Suppressor macrophage (primary cell): ENCODE measurements around the gene RMND1.

ENCODE experiments used
- DNase-seq, 4 experiments: peaks; one replicate each; pipeline ENCODE4 v3.0.0-alpha.2; 2020 to 2022

The RMND1 gene

DNA sequence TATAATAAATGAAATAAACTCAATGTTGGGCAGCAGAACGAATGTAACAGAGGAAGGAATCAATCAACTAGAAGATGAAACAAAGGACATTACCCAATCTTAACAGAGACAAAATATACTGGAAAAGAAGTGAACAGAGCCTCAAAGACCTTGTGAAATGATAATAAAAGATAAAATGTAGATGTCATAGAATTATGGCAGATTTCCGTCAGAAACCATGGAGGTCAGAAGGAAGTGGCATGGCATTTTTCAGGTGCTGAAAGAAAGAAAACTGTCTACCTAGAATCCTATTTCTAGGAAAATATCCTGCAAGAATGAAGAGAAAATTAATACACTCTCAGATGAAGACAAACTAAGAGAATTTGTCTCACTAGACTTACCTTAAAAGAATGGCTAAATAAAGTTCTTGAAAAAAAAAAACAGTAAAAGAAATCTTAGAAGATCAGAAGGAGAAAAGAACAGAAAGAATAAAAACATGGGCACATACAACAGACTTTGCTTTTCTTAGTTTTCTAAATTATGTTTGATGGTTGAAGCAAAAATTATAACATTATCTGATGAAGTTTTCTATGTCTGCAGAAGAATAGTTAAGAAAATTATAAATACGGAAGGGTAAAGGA is 37.2 kb downstream of the RMND1 start:
- no peak for DNase-seq

DNA sequence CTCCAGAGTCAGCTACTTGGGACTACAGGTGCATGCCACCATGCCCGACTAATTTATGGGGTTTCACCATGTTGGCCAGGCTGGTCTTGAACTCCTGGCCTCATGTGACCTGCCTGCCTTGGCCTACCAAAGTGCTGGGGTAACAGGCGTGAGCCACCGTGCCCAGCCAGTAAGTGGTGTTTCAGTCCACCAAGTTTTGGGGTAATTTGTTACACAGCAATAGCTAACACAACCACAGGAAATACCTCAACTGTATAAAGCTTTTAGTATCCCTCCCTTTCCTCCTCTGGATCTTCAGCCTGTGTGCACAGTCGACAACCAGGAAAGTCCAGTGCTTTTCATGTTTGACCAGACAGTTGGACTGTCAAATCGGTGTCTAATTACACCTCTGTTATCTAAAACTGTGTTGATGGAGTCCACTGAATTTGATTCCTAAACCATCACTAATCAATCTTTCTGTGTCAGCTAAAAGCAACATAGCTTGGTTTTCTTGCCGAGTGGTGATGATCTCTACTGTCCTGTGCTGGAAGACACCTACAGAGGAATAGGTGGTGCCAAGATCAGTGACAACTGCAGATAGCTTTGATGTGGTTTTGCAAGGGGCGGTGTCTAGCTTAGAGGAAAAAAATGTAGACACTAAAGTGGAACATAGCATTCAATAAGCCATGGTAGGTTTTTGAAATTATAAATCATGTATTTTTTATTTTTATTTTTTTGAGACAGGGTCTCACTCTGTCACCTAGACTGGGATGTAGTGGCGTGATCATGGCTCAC is 38.4 kb downstream of the RMND1 start:
- DNase-seq: no peak

DNA sequence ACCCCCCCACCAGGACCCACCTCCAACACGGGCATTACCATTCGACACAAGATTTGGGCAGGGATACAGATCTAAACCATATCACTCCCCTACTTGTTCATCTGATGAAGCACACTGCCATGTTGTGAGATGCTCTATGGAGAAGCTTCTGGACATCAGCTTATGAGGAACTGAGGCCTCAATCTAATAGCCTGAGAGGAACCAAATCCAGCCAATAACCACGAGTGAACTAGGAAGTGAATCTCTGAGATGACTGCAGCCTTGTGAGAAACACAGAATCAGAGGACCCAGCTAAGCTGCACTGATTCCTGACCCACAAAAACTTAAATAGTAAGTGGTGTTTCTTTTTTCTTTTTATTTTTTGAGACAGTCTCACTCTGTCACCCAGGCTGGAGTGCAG is 39.0 kb downstream of the RMND1 start:
- peak; percentile 22 to 73 (median 50) for DNase-seq

DNA sequence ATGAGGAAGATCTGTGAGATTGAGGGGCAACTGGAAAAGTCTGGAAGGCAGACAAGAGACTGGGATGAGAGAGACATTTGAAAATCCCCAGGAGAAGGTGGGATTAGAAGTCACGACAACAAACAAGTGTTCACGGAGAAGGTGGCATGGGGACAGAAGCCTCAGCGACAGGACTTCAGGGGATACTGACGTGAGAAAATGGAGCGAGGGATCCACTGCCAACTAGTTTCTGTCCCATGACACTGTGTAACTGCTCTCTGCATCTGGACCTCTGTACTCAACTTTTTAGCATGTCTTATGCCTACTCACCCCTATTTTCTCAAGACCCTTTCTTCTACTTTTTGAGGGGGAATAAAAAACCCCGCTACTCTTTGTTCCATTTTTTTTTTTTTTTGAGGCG is 42.2 kb downstream of the RMND1 start:
- DNase-seq: no peak

DNA sequence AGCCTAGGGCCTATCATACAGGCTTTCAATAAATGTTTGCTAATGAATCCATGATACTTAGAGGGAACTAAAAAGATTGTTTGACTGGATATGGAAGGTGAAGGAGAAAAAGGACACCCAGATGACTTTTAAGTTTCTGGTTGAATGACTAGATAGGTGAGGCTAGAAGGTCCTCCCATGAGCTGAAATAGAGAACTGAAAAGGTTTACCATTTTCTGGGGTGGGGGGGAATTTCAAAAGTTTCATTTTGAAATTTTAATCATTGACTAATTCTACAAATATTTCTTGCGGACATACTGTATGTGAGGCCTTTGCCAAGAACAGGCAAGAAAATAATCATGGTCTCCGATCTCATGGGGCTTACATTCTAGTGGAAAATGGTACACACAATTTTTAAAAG is 42.7 kb downstream of the RMND1 start:
- DNase-seq: no peak

DNA sequence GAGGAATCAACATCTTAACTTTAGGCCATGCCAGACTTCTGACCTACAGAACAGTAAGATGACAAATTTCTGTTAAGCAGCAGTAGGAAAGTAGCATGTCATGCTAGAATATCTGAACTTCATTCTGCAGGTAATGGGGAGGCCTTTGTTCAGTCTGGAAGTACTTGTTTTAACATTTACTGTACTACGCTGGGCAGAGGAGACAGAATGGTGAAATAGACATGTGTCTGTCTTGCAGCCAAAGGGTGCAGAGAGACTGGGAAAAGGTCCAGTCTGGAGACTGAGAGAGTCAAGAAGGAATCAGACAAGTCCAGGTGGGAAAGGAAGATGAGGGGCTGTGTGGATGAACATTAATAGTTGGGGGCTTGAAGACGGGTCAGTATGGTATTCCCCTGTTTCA is 43.1 kb downstream of the RMND1 start:
- no peak for DNase-seq

DNA sequence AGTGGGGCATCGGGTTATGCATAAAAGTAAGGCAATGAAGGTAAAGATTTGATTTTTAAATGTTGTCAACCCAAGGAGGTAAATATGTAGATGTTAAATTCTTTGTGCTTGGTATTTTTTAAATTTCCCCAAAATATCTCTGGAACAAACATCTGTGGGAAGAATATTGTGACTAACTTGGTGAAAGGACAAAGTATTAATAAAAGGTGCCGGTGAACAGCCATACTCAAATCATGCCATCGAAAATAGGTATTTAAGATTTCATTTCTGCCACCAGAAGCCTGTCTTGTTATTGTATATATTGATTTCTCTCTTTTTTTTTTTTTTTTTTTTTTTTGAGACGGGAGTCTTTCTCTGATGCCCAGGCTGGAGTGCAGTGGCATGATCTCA is 48.0 kb downstream of the RMND1 start:
- DNase-seq: no peak

DNA sequence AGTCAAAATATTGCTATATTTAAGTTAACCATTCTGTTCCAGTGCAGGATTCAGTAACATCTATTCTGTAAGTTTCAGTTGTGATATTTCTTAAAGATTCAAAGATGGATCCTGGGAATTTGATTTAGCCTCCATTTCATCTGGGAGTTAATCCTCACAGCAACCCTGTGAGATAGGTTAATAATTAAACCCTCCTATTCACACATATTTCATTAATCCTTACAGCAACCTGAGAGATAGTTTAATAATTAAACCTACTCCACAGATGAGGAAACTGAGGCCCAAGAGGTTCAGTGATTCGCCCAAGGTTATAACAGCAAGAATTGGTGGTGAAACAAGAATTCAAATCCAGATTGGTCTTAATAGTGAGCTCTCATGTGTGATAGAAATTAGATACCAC is 49.7 kb downstream of the RMND1 start:
- no peak for DNase-seq

DNA sequence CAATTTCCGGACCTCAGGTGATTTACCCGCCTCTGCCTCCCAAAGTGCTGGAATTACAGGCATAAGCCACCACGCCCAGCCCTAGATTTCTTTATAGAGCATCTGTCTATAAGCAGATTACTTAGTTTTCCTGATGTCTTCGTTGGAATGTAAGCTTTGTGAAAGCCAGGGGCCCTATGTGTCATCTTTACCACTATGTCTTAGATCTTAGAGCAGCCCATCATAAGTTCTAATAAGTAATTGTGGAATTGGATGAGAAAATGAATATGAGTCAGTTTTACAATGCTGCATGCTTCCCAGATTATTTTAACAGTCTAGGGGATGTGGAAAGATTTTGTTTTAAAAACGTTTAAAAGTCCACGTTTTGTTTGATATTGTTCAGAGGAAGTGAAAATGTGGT is 51.5 kb downstream of the RMND1 start:
- DNase-seq: peak in 2 of 4 experiments; percentile 12 to 30

DNA sequence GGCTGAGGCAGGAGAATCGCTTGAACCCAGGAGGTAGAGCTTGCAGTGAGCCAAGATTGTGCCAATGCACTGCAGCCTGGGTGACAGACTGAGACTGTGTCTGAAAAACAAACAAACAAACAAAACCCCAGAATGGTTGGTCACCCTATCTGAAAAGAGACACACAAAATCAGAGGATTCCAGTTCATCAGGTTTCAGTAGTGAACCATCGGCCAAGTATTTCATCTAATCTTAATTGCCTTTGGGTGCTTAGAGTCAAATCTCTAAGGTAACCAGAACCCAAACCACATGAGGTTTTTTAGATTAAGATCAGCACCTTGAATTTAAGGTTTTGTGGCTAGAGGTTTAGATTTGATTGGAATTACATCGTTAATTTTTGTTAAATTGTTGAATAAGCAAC is 52.2 kb downstream of the RMND1 start:
- DNase-seq: no peak

DNA sequence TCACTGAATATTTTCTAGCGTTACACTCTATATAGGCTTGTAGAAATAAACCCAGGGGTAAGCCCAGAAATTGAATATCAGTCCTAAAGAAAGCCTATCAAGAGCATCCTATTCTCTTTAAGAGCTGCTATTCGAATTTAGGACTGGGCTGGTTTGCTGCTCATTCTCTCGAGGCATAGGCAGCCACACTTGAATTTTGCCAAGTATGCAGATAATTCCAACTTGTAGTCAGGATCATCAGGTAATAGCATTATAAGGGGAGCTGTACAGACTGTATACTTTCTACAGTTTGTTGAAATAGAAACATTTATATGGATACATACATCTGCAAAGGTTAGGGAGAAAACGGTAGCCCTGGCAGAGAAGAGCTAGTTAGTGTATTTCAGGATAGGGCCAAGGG is 58.5 kb downstream of the RMND1 start:
- DNase-seq: no peak

DNA sequence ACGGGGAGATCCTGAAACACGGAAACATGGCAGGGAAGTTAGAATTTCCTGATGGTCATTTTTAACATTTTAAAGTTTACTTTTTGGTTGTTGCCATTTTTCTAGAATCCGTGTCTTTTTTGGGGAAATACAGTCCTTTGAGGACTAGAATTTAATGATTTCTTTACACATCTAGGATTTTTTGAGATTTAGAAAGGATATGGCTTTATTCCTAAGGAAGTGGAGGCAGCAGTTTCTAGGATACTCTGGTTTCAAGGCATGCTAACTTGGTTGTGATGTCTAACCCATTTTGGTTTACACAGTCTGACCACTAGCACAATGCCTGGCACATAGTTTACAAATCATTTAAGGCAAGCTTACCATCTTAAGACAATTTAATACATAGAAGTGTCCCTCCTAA is 59.5 kb downstream of the RMND1 start:
- no peak for DNase-seq

DNA sequence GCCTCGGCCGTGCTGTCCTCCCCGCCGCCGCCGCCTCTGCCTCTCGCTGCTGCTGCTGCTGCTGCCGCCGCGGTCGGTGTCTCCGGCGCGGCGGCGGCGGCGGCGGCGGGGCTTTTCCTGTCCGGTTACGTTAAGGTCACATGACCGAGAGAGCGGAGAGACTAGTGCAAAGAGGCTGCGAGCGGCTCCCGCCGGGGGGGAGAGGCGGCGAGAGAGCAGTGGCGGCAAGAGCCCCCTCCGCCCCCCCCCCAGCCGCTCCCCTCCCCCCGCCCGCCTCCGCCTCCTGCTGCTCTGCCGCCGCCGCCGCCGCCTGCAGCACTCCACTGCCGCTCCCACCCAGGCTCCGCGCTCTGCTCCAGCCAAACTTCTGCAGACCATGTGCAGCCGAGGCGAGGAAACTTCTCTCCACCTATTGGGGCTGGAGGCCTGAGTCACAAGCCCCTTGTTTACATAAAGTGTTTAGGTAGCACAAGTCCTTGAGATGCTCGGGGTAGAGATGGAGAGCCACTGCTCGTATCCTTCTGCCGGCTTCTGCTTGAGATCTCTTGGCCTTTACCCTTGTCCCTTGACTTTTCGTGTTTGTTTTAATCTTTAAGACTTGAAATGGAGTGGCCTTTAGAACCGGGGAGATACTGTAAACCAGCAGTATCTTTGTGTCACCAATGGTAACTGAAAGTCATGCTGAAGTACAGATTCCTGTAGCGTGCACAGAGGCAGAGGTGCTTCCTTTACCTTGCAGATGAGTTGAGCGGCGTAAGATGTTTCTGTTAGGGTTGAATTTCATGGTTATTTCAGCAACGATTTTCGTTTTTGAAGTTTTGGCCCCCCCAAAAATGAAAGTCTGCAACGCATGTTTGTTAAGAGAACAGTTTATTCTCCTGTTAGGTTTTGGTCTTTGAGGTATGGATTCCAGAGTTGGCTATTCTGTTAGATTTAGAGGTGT is 60.2 kb downstream of the RMND1 start, which contains the start of gene ZBTB2:
Gene ZBTB2, minus strand, starts transcription at position 89 of the 943 bp plus-strand sequence. CDS start 17,922 bp downstream, outside the sequence.
- DNase-seq: peak; percentile 48 to 79 (median 68)

DNA sequence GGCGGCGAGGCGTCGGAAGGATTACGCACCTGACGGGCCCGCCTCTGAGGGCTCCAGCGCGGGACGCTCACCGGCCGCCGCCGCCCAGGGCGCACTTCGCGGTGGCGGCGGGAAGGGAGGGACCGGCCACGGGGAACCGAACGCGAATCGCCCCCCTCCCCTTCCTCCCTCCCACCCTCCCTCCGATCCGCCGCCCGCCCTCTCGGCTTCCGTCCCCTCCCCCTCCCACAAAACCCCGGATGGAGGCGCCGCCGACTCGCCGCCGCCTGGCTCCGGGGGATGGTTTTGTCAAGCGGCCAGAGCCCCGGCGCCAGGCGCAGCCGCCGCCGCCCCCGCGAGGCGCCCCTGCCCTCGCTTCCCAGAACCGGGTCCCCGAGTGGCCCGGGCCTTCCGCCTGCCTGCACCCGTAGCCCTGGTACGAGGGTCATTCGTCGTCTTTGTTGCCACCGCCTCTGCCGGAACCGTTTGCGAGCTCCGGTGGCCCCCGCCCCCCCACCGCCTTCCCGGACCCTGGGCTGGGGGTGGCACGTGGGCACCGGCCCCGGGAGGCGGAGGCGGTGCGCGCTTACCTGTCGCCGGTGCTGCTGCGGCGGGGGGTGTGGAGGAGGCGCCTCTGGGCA is 61.0 kb downstream of the RMND1 start:
- peak; percentile 70 to 86 (median 76) for DNase-seq

DNA sequence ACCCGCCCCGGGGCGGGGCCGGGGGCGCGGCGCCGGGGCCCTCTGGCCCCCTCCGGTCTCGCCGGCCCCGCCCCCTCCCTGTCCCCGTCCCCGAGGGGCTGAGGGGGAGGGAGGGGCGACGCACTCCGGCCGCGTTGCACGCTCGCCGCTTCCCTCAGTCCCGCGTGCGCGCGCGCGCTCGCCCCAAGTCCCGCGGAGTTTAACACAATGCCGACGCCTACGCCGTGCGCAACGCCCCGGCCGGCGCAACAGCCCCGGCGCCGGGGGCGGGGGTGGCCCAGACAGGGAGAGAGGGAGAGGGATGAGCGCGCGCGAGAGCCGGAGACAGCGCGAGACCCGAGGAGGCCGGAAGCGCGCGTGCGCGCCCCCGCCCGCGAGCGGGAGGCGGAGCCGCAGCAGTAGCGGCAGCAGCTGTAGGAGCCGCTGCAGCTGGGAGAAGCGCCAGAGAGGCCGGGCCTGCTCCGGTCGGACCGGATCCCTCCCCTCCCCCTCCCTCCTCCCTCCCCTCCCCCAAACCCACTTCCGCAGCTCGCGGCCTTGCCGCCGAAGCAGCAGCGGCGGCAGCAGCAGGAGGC is 61.6 kb downstream of the RMND1 start:
- DNase-seq: peak; percentile 100

DNA sequence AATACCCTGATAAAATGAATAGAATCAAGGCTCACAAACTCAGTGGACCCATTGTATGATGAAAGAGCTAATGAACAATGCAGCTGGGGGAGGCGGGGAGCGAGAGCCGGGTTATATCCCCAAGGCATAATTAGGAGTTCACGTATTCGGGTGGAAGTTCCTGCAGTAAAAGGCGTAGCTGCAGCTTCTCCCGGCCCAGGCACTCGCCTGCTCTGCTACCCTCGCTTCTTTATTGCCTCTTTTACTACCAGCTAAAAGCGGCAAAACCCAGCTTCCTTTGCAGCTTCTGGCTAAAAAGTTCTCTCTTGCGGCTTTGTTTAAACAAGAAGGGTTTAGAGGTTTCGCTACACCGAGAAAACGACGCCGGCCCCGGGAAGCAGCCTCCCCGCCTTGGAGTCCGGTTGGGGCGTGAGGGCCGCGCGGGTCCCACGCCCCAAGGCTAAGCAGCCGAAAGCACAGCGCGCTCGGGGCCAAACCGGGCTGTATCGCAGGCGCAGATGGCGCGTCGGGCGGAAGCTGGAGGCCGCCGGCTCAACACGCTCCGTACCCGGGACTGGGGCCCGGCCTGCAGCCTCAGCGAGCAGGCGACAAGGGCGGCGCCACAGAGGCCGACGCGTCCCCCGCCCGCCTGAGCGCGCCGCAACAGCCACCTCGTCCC is 62.2 kb downstream of the RMND1 start:
- DNase-seq: peak; percentile 62 to 78 (median 72)

DNA sequence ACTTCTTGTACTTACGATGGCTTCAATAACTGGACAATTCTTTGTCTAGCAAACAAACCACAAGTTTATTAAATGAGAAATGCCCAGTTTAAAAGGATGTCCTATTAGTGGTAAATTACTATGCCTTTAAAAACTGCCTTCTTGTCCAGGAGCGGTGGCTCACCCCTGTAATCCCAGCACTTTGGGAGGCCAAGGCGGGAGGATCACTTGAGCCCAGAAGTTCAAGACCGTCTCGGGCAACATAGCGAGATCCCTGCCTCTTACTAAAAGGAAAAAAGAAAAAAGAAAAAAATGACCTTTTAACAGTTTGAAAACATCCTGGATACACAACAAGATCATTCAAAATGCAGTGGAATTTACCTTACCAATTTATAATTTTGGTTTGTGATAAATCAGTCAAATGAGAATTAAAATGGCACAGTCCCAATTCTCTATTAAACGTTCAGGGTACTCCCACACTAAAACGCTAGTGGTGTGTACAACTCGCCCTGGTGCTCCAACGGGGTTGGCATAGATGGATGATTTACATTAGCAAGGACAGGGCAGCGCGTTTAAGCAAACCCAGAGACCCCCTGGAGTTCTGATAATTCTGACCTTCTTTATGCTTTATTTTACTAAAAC is 62.8 kb downstream of the RMND1 start:
- no peak for DNase-seq

DNA sequence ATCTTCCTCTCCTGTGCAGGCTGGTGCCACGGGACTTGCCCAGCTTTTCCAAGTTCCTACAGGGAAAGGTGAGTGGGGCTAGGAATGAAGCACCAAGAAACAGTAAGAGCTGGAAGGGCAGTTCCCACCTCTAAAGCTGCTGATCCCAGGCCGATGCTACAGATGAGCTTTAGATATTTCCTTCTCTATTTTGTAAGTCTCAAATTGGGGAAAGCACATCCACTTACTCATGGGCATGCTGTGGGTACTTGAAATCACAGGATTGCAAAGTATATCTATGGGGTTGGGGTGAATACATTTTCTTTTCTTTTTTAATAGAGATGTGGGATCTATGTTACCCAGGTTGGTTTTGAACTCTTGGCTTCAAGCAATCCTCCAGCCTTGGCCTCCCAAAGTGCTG is 63.7 kb downstream of the RMND1 start:
- DNase-seq: peak; percentile 30 to 61 (median 46)

DNA sequence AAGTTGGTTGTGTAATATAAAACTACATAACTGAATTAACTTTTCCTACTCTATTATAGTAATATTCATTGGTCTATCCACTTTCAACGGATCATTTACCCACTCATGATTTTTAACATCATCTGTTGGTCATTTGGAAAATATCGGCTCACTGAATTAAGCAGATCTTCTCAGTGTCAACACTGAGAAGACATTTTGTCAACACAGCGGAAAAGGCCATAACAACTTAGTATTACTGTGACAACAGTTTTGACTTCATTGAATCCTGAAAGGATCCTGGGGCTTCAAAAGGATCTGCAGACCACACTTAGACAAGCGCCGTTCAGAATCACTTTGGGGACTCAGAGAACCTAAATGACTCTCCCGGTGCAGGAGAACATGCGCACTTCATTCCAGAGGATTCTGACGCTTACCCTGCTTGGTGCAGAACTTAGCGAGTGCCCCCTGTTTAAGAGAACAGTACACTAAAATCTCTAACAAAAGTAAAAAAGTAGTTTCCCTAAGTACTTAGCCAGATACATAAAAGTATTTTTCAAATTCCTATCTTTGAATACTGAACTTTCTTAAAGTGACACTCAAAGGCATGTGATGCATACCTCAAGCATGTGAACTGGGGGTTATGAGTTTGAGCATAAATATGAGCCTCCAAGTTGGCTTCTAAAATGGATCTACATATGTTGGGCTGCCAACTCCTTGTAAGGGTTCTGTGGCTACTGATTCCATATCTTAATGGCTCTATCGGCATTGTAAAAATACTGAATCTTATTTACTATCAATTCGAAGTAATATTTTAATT is 64.6 kb downstream of the RMND1 start:
- DNase-seq: no peak

DNA sequence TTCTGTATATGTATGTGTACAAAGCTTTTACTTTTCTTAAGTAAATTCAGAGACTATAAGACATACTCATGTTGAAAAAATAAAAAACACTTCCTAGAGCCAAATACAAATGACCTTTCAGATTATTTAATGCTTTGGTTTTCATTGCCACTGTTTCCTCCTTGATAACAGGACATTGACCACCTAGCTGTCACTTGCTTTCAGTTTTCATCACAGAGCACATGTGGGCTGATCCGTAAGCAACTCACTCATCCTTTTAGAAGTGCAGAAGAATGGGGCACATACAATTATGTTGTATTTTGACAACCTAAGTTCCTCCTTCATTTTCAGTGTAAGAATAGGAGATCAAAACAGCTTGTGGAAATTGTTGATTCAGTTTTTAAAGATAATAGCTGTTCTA is 66.7 kb downstream of the RMND1 start:
- peak in 1 of 4 experiments; percentile 14 for DNase-seq
